GM12878 (cell line): ENCODE data around the gene SHROOM1. TPM values are rescaled to one million over a fixed set of nuclear protein-coding genes. Genes with fewer than 3 reads are reported as not detected.

Experiments
- ATAC-seq: fragments of 200-7000 bp; cut with Tn5 transposase; 3 replicates; pipeline ENCODE4 v1.9.1; 2020; ENCODE audit warnings: mild to moderate bottlenecking, moderate library complexity
- BruUV-seq: library from RNA; stranded (reverse); fragments of 400-500 nt; replicated peaks from 2 replicates; lab custom pipeline; 2021; lab: Mats Ljungman, UMichigan
- CTCF ChIA-PET: fragments of 300-600 bp; sonication (Branson Sonifier 250); formaldehyde crosslinking; extraction: SDS; loops from one replicate; lab custom pipeline; 2021; ENCODE audit warnings: inconsistent platforms; lab: Yijun Ruan, JAX
- POLR2A ChIA-PET: fragments of 350-600 bp; formaldehyde crosslinking; extraction: SDS; loops from one replicate; lab custom pipeline; 2021; ENCODE audit warnings: inconsistent platforms; lab: Charles Lee
- RAD21 ChIA-PET: fragments of 300-600 bp; sonication (Branson Sonifier 250); formaldehyde crosslinking; loops from one replicate; lab custom pipeline; 2023; ENCODE audit warnings: antibody characterized with exemption; ENCODE audit not compliant: unreplicated experiment; lab: Charles Lee
- SMC1A ChIA-PET: fragments of 300-600 bp; sonication (Branson Sonifier 250); formaldehyde crosslinking; loops from one replicate; lab custom pipeline; 2023; ENCODE audit not compliant: unreplicated experiment, uncharacterized antibody; lab: Charles Lee
- DNase-seq: peaks from one replicate; pipeline ENCODE4 v3.0.0-alpha.2; 2011; ENCODE audit warnings: low read depth, low spot score
- FAIRE-seq: peaks from 3 replicates; lab custom pipeline; 2011; peaks lifted over from hg19 to GRCh38; lab: Jason Lieb, UNC
- H2AFZ ChIP-seq: 2 replicates; pipeline ENCODE4 v1.6.0; 2011; ENCODE audit warnings: low read depth, low read length, control low read depth; ENCODE audit not compliant: control insufficient read depth
- H3K27ac ChIP-seq: 2 replicates; pipeline ENCODE4 v1.5.1; 2011; ENCODE audit warnings: control low read depth; ENCODE audit not compliant: control insufficient read depth, insufficient read depth
- H3K27me3 ChIP-seq, 2 experiments: replicated peaks in 1 of 2; 2 replicates each; pipeline versions ENCODE4 v1.6.0 to v1.6.1; 2011; ENCODE audit warnings: low read length in 1 of 2; ENCODE audit not compliant: control insufficient read depth in 2 of 2, insufficient read depth in 2 of 2
- H3K36me3 ChIP-seq, 2 experiments: 2 replicates each; pipeline ENCODE4 v1.5.1; 2011; ENCODE audit warnings: low read length in 1 of 2; ENCODE audit not compliant: control insufficient read depth in 2 of 2, insufficient read depth in 2 of 2
- H3K4me1 ChIP-seq: 2 replicates; pipeline ENCODE4 v1.6.1; 2011; ENCODE audit warnings: mild to moderate bottlenecking, low read length, moderate library complexity, mixed read lengths; ENCODE audit not compliant: control insufficient read depth, insufficient read depth
- H3K4me2 ChIP-seq: 2 replicates; pipeline ENCODE4 v1.6.0; 2011; ENCODE audit warnings: control low read depth; ENCODE audit not compliant: control insufficient read depth, insufficient read depth
- H3K4me3 ChIP-seq: fragments of 200-600 bp; sonication (generic); 2 replicates; pipeline ENCODE4 v1.5.1; 2016
- H3K79me2 ChIP-seq: 2 replicates; pipeline ENCODE4 v1.6.0; 2011; ENCODE audit warnings: low read length; ENCODE audit not compliant: control insufficient read depth, insufficient read depth
- H3K9ac ChIP-seq: 2 replicates; pipeline ENCODE4 v1.8.0; 2011; ENCODE audit warnings: low read length, control low read depth, mixed read lengths; ENCODE audit not compliant: control insufficient read depth, insufficient read depth
- H3K9me3 ChIP-seq: replicated peaks from 3 replicates; pipeline ENCODE4 v1.5.1; 2011; ENCODE audit warnings: mild to moderate bottlenecking, low read length; ENCODE audit not compliant: control insufficient read depth, insufficient read depth
- H4K20me1 ChIP-seq: 2 replicates; pipeline ENCODE4 v1.6.0; 2011; ENCODE audit not compliant: control insufficient read depth, insufficient read depth
- BACH1 ChIP-seq: fragments of 450-650 bp; IDR thresholded peaks from 2 replicates; pipeline ENCODE4 v1.6.1; 2017; ENCODE audit warnings: mild to moderate bottlenecking, borderline replicate concordance
- CHD4 ChIP-seq: fragments of 200-600 bp; sonication (generic); IDR thresholded peaks from 2 replicates; pipeline ENCODE4 v1.6.1; 2016; ENCODE audit warnings: mild to moderate bottlenecking
- FOS ChIP-seq: IDR thresholded peaks from 3 replicates; pipeline ENCODE4 v1.6.1; 2011; ENCODE audit warnings: borderline replicate concordance; ENCODE audit not compliant: insufficient read length; ENCODE audit errors: extremely low read depth
- GATAD2B ChIP-seq: fragments of 450-650 bp; conservative IDR thresholded peaks from 2 replicates; pipeline ENCODE4 v1.6.1; 2017; ENCODE audit warnings: low read depth, mild to moderate bottlenecking, moderate library complexity
- HDAC2 ChIP-seq: fragments of 200-600 bp; sonication (generic); IDR thresholded peaks from 2 replicates; pipeline ENCODE4 v1.6.1; 2017
- NFYA ChIP-seq: IDR thresholded peaks from 2 replicates; pipeline ENCODE4 v1.6.1; 2011; ENCODE audit warnings: low read depth, mild to moderate bottlenecking, low read length, improper control_type of control experiment, borderline replicate concordance
- NR2C1 ChIP-seq: fragments of 450-650 bp; IDR thresholded peaks from 2 replicates; pipeline ENCODE4 v1.6.1; 2017; ENCODE audit warnings: antibody characterized with exemption, mild to moderate bottlenecking, moderate library complexity
- NR2F1 ChIP-seq: fragments of 450-650 bp; conservative IDR thresholded peaks from 2 replicates; pipeline ENCODE4 v1.6.1; 2017; ENCODE audit warnings: mild to moderate bottlenecking
- PAX8 ChIP-seq: fragments of 450-650 bp; IDR thresholded peaks from 2 replicates; pipeline ENCODE4 v1.6.1; 2017; ENCODE audit warnings: mild to moderate bottlenecking, moderate library complexity
- SPI1 ChIP-seq: IDR thresholded peaks from 2 replicates; pipeline ENCODE4 v1.6.1; 2011; ENCODE audit warnings: low read depth, mild to moderate bottlenecking, low read length, moderate library complexity, borderline replicate concordance; ENCODE audit not compliant: insufficient read depth
- WGBS: methylation state at CpG from one replicate; pipeline ENCODE4 v1.1.6; 2016; ENCODE audit warnings: low lambda C conversion rate; ENCODE audit not compliant: insufficient replicate concordance, insufficient coverage; ENCODE audit errors: missing lambda C conversion rate; 5-methylcytosine and 5-hydroxymethylcytosine counted together
- in situ Hi-C: fragments of 300-500 bp; cut with MboI; formaldehyde crosslinking; loops from 9 replicates; pipeline ENCODE4 v1.14.3; 2018; ENCODE audit warnings: mixed read lengths
- intact Hi-C: fragments of 100-400 bp; cut with micrococcal nuclease; formaldehyde crosslinking; loops from one replicate; pipeline ENCODE4 v1.14.2; 2022; ENCODE audit not compliant: unreplicated experiment
- polyA plus RNA-seq, 11 experiments: library from polyadenylated mRNA; depleted of rRNA in 4 of 11; unstranded in 6 of 11; stranded (reverse) in 5 of 11; fragments of >200 nt; fragmentation: Nextera tagmentation in 4 of 11; fragmentation: Illumina TruSeq in 1 of 11; extraction: Ambion mirVana in 4 of 11; extraction: Trizol in 1 of 11; gene quantifications; 1 replicate in 1 of 11; 2 replicates in 10 of 11; pipeline versions ENCODE4 v1.2.1 to v1.2.3, GENCODE V29; 2011 to 2016; ENCODE audit warnings: inconsistent platforms in 2 of 11, missing spikeins in 2 of 11, low read depth in 1 of 11
- total RNA-seq, 4 experiments: library from RNA; depleted of rRNA in 3 of 4; stranded (reverse); fragments of >200 nt in 3 of 4; fragmentation: Illumina TruSeq in 1 of 4; extraction: Trizol in 1 of 4; gene quantifications; 2 replicates each; pipeline versions ENCODE4 v1.2.1 to v1.2.3, GENCODE V29; 2013 to 2021
- TF ChIP-seq, protein P1 (sequence below): fragments of 450-650 bp; IDR thresholded peaks from 2 replicates; pipeline ENCODE4 v1.6.1; 2016; ENCODE audit warnings: mild to moderate bottlenecking
- TF ChIP-seq, protein P2 (sequence below): IDR thresholded peaks from 2 replicates; pipeline ENCODE4 v1.6.1; 2012; ENCODE audit warnings: low read length, inconsistent platforms
- TF ChIP-seq, protein P3 (sequence below), 3 experiments: IDR thresholded peaks in 2 of 3; conservative IDR thresholded peaks in 1 of 3; 2 replicates each; pipeline ENCODE4 v1.5.1; 2011; ENCODE audit warnings: low read depth in 3 of 3, low read length in 3 of 3, mild to moderate bottlenecking in 3 of 3, control low read depth in 2 of 3, moderate library complexity in 2 of 3, inconsistent platforms in 1 of 3, mixed read lengths in 1 of 3; ENCODE audit not compliant: control insufficient read depth in 2 of 3, insufficient read depth in 1 of 3; ENCODE audit errors: extremely low read depth in 1 of 3

The SHROOM1 gene
- total and polyA plus RNA-seq, 10 of the 15 experiments (the other 5 are each of a cell fraction or from before 2014, with no cell fraction given): 0.05 to 3.9 (median 1.3) TPM

- no peak for TF ChIP-seq NFYA
Measured at GRCh38 chr5:132816083-132816482, 14.4 kb downstream of the SHROOM1 start (continued).

- in situ Hi-C loops (loop anchor here (5.0 kb wide), 1 partner anchor 428 kb away; no protein-coding TSS in a partner anchor), intact Hi-C loops (no loop called here)
- Histone ChIP-seq H2AFZ (no peak overlapping the region), H3K27ac (no peak overlapping the region), H3K27me3 (peaks cover 0 to 11% of the 10 kb centered on the region in 2 experiments; a peak in 2 of 4 replicates), H3K9ac (no peak overlapping the region), H3K4me1 (no peaks in the 10 kb centered on the region; the same call in 1 of the 2 replicates), H3K4me2 (no peak overlapping the region), H3K9me3 (no peaks in the 10 kb centered on the region; the same call in 2 of the 3 replicates), H3K36me3 (no peaks in the 10 kb centered on the region), H3K79me2 (no peaks in the 10 kb centered on the region), H4K20me1 (no peaks in the 10 kb centered on the region), H3K4me3 (no peak overlapping the region)
- ATAC-seq (no peak), DNase-seq (no peak), FAIRE-seq (no peak)
- RAD21 ChIA-PET: interaction anchor here (0.7 to 7.7 kb wide), 4 partner anchors 7 to 288 kb away, joined by 3 to 106 read pairs (median 4); no protein-coding TSS in a partner anchor
- POLR2A ChIA-PET: interaction anchor here (0.6 kb wide), 1 partner anchor 54 kb away, joined by 3 read pairs; no protein-coding TSS in a partner anchor
- CTCF ChIA-PET: interaction anchor here (0.7 to 7.7 kb wide), 8 partner anchors 13 to 315 kb away, joined by 3 to 136 read pairs (median 4); partner anchors contain the start of gene CCNI2
- SMC1A ChIA-PET: interaction anchor here (0.6 to 1.4 kb wide), 3 partner anchors 30 to 223 kb away, joined by 3 read pairs; no protein-coding TSS in a partner anchor
- WGBS: 100% methylated on average over 1 of the region's 1 CpG
- BruUV-seq: no TSS peak
- TF ChIP-seq, protein P1, sequence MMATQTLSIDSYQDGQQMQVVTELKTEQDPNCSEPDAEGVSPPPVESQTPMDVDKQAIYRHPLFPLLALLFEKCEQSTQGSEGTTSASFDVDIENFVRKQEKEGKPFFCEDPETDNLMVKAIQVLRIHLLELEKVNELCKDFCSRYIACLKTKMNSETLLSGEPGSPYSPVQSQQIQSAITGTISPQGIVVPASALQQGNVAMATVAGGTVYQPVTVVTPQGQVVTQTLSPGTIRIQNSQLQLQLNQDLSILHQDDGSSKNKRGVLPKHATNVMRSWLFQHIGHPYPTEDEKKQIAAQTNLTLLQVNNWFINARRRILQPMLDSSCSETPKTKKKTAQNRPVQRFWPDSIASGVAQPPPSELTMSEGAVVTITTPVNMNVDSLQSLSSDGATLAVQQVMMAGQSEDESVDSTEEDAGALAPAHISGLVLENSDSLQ: no peak
- TF ChIP-seq BACH1 (no peak), PAX8 (no peak), NR2C1 (peak; percentile 54), GATAD2B (no peak), FOS (no peak), NR2F1 (peak; percentile 61; the same call in 1 of the 2 replicates), CHD4 (no peak), SPI1 (no peak), HDAC2 (no peak)
- TF ChIP-seq, protein P2, sequence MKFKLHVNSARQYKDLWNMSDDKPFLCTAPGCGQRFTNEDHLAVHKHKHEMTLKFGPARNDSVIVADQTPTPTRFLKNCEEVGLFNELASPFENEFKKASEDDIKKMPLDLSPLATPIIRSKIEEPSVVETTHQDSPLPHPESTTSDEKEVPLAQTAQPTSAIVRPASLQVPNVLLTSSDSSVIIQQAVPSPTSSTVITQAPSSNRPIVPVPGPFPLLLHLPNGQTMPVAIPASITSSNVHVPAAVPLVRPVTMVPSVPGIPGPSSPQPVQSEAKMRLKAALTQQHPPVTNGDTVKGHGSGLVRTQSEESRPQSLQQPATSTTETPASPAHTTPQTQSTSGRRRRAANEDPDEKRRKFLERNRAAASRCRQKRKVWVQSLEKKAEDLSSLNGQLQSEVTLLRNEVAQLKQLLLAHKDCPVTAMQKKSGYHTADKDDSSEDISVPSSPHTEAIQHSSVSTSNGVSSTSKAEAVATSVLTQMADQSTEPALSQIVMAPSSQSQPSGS: no peak
- TF ChIP-seq, protein P3, sequence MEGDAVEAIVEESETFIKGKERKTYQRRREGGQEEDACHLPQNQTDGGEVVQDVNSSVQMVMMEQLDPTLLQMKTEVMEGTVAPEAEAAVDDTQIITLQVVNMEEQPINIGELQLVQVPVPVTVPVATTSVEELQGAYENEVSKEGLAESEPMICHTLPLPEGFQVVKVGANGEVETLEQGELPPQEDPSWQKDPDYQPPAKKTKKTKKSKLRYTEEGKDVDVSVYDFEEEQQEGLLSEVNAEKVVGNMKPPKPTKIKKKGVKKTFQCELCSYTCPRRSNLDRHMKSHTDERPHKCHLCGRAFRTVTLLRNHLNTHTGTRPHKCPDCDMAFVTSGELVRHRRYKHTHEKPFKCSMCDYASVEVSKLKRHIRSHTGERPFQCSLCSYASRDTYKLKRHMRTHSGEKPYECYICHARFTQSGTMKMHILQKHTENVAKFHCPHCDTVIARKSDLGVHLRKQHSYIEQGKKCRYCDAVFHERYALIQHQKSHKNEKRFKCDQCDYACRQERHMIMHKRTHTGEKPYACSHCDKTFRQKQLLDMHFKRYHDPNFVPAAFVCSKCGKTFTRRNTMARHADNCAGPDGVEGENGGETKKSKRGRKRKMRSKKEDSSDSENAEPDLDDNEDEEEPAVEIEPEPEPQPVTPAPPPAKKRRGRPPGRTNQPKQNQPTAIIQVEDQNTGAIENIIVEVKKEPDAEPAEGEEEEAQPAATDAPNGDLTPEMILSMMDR (IDR thresholded peaks at IDR 0.05 in 2 of 3, conservative IDR thresholded peaks at IDR 0.05 in 1 of 3; ENCODE audit: control insufficient read depth in 2 of 3, extremely low read depth in 1 of 3, insufficient read depth in 1 of 3, low read depth in 3 of 3, low read length in 3 of 3): no peak
Measured at GRCh38 chr5:132815454-132815853, 15.0 kb downstream of the SHROOM1 start.
